GM12878 (cell line): Measurements from ENCODE around the gene MYO10.

Experiments used
- BCL11A ChIP-seq: IDR thresholded peaks from 2 replicates; pipeline ENCODE4 v1.6.1; 2011; ENCODE audit warnings: low read depth, low read length
- CREM ChIP-seq: IDR thresholded peaks from 2 replicates; pipeline ENCODE4 v1.6.1; 2014; ENCODE audit warnings: antibody characterized with exemption, low read depth
- JUND ChIP-seq: IDR thresholded peaks from 2 replicates; pipeline ENCODE4 v1.6.1; 2012; ENCODE audit warnings: low read depth, mild to moderate bottlenecking, low read length, improper control_type of control experiment, moderate library complexity
- POLR2A ChIP-seq: IDR thresholded peaks from 2 replicates; pipeline ENCODE4 v1.6.1; 2011; ENCODE audit warnings: low read depth, mild to moderate bottlenecking, low read length
- TAF1 ChIP-seq: IDR thresholded peaks from 2 replicates; pipeline ENCODE4 v1.6.1; 2011; ENCODE audit warnings: mild to moderate bottlenecking, low read depth, low read length, borderline replicate concordance
- ZNF384 ChIP-seq: IDR thresholded peaks from 2 replicates; pipeline ENCODE4 v1.6.1; 2012; ENCODE audit warnings: low read depth, mild to moderate bottlenecking, low read length, improper control_type of control experiment, borderline replicate concordance

- TF ChIP-seq ZNF384, result no peak
- no peak for TF ChIP-seq CREM
- TF ChIP-seq BCL11A, result no peak
- TF ChIP-seq POLR2A, result no peak
- no peak for TF ChIP-seq TAF1
- no peak for TF ChIP-seq JUND
Measured at GRCh38 chr5:16866273-16866672, 69.8 kb downstream of the MYO10 start.
